GM12878 (cell line): ENCODE data around the gene PAIP2. TPM values are rescaled to one million over a fixed set of nuclear protein-coding genes. Genes with fewer than 3 reads are reported as not detected.

Experiments
- ATAC-seq: fragments of 200-7000 bp; cut with Tn5 transposase; 3 replicates; pipeline ENCODE4 v1.9.1; 2020; ENCODE audit warnings: mild to moderate bottlenecking, moderate library complexity
- BruUV-seq: library from RNA; stranded (reverse); fragments of 400-500 nt; replicated peaks from 2 replicates; lab custom pipeline; 2021; lab: Mats Ljungman, UMichigan
- CTCF ChIA-PET: fragments of 300-600 bp; sonication (Branson Sonifier 250); formaldehyde crosslinking; extraction: SDS; loops from one replicate; lab custom pipeline; 2021; ENCODE audit warnings: inconsistent platforms; lab: Yijun Ruan, JAX
- POLR2A ChIA-PET: fragments of 350-600 bp; formaldehyde crosslinking; extraction: SDS; loops from one replicate; lab custom pipeline; 2021; ENCODE audit warnings: inconsistent platforms; lab: Charles Lee
- RAD21 ChIA-PET: fragments of 300-600 bp; sonication (Branson Sonifier 250); formaldehyde crosslinking; loops from one replicate; lab custom pipeline; 2023; ENCODE audit warnings: antibody characterized with exemption; ENCODE audit not compliant: unreplicated experiment; lab: Charles Lee
- SMC1A ChIA-PET: fragments of 300-600 bp; sonication (Branson Sonifier 250); formaldehyde crosslinking; loops from one replicate; lab custom pipeline; 2023; ENCODE audit not compliant: unreplicated experiment, uncharacterized antibody; lab: Charles Lee
- DNase-seq: peaks from one replicate; pipeline ENCODE4 v3.0.0-alpha.2; 2011; ENCODE audit warnings: low read depth, low spot score
- FAIRE-seq: peaks from 3 replicates; lab custom pipeline; 2011; peaks lifted over from hg19 to GRCh38; lab: Jason Lieb, UNC
- H2AFZ ChIP-seq: 2 replicates; pipeline ENCODE4 v1.6.0; 2011; ENCODE audit warnings: low read depth, low read length, control low read depth; ENCODE audit not compliant: control insufficient read depth
- H3K27ac ChIP-seq: 2 replicates; pipeline ENCODE4 v1.5.1; 2011; ENCODE audit warnings: control low read depth; ENCODE audit not compliant: control insufficient read depth, insufficient read depth
- H3K27me3 ChIP-seq, 2 experiments: replicated peaks in 1 of 2; 2 replicates each; pipeline versions ENCODE4 v1.6.0 to v1.6.1; 2011; ENCODE audit warnings: low read length in 1 of 2; ENCODE audit not compliant: control insufficient read depth in 2 of 2, insufficient read depth in 2 of 2
- H3K36me3 ChIP-seq, 2 experiments: 2 replicates each; pipeline ENCODE4 v1.5.1; 2011; ENCODE audit warnings: low read length in 1 of 2; ENCODE audit not compliant: control insufficient read depth in 2 of 2, insufficient read depth in 2 of 2
- H3K4me1 ChIP-seq: 2 replicates; pipeline ENCODE4 v1.6.1; 2011; ENCODE audit warnings: mild to moderate bottlenecking, low read length, moderate library complexity, mixed read lengths; ENCODE audit not compliant: control insufficient read depth, insufficient read depth
- H3K4me2 ChIP-seq: 2 replicates; pipeline ENCODE4 v1.6.0; 2011; ENCODE audit warnings: control low read depth; ENCODE audit not compliant: control insufficient read depth, insufficient read depth
- H3K4me3 ChIP-seq: fragments of 200-600 bp; sonication (generic); 2 replicates; pipeline ENCODE4 v1.5.1; 2016
- H3K79me2 ChIP-seq: 2 replicates; pipeline ENCODE4 v1.6.0; 2011; ENCODE audit warnings: low read length; ENCODE audit not compliant: control insufficient read depth, insufficient read depth
- H3K9ac ChIP-seq: 2 replicates; pipeline ENCODE4 v1.8.0; 2011; ENCODE audit warnings: low read length, control low read depth, mixed read lengths; ENCODE audit not compliant: control insufficient read depth, insufficient read depth
- H3K9me3 ChIP-seq: replicated peaks from 3 replicates; pipeline ENCODE4 v1.5.1; 2011; ENCODE audit warnings: mild to moderate bottlenecking, low read length; ENCODE audit not compliant: control insufficient read depth, insufficient read depth
- H4K20me1 ChIP-seq: 2 replicates; pipeline ENCODE4 v1.6.0; 2011; ENCODE audit not compliant: control insufficient read depth, insufficient read depth
- ASH2L ChIP-seq: fragments of 300-600, 200-600 bp; sonication (generic); IDR thresholded peaks from 2 replicates; pipeline ENCODE4 v1.6.1; 2017; ENCODE audit warnings: low read depth, mild to moderate bottlenecking, borderline replicate concordance
- BRCA1 ChIP-seq: IDR thresholded peaks from 2 replicates; pipeline ENCODE4 v1.6.1; 2011; ENCODE audit warnings: low read depth, low read length, improper control_type of control experiment
- CHD1 ChIP-seq: IDR thresholded peaks from 2 replicates; pipeline ENCODE4 v1.6.1; 2012; ENCODE audit warnings: low read depth, low read length, improper control_type of control experiment
- FOXM1 ChIP-seq: IDR thresholded peaks from 2 replicates; pipeline ENCODE4 v1.6.1; 2012; ENCODE audit warnings: low read depth, mild to moderate bottlenecking, inconsistent platforms, low read length, moderate library complexity
- HDGF ChIP-seq: fragments of 450-650 bp; IDR thresholded peaks from 2 replicates; pipeline ENCODE4 v1.6.1; 2016; ENCODE audit warnings: antibody characterized with exemption
- KLF5 ChIP-seq: fragments of 450-650 bp; IDR thresholded peaks from 2 replicates; pipeline ENCODE4 v1.6.1; 2014; ENCODE audit warnings: mild to moderate bottlenecking; ENCODE audit not compliant: partially characterized antibody
- LARP7 ChIP-seq: fragments of 450-650 bp; IDR thresholded peaks from 2 replicates; pipeline ENCODE4 v1.6.1; 2017; ENCODE audit warnings: mild to moderate bottlenecking
- MTA3 ChIP-seq: IDR thresholded peaks from 2 replicates; pipeline ENCODE4 v1.6.1; 2012; ENCODE audit warnings: low read length, inconsistent platforms, borderline replicate concordance
- MXI1 ChIP-seq: fragments of 150-350 bp; IDR thresholded peaks from 2 replicates; pipeline ENCODE4 v1.6.1; 2011; ENCODE audit warnings: low read depth, mild to moderate bottlenecking, inconsistent platforms, low read length, improper control_type of control experiment
- MYC ChIP-seq: IDR thresholded peaks from 2 replicates; pipeline ENCODE4 v1.6.1; 2011; ENCODE audit warnings: mild to moderate bottlenecking, low read length, moderate library complexity, inconsistent platforms; ENCODE audit not compliant: insufficient read depth, insufficient replicate concordance, insufficient read length, severe bottlenecking
- PAX8 ChIP-seq: fragments of 450-650 bp; IDR thresholded peaks from 2 replicates; pipeline ENCODE4 v1.6.1; 2017; ENCODE audit warnings: mild to moderate bottlenecking, moderate library complexity
- RAD21 ChIP-seq: IDR thresholded peaks from 2 replicates; pipeline ENCODE4 v1.6.1; 2011; ENCODE audit warnings: mild to moderate bottlenecking, low read depth, low read length, moderate library complexity; ENCODE audit not compliant: insufficient read depth
- YBX1 ChIP-seq: fragments of 450-650 bp; IDR thresholded peaks from 2 replicates; pipeline ENCODE4 v1.6.1; 2016; ENCODE audit warnings: antibody characterized with exemption
- ZNF622 ChIP-seq: fragments of 450-650 bp; IDR thresholded peaks from 2 replicates; pipeline ENCODE4 v1.6.1; 2017; ENCODE audit warnings: mild to moderate bottlenecking, inconsistent platforms
- ZZZ3 ChIP-seq: IDR thresholded peaks from 2 replicates; pipeline ENCODE4 v1.6.1; 2011; ENCODE audit warnings: low read depth; ENCODE audit not compliant: control insufficient read depth, insufficient read length
- WGBS: methylation state at CpG from one replicate; pipeline ENCODE4 v1.1.6; 2016; ENCODE audit warnings: low lambda C conversion rate; ENCODE audit not compliant: insufficient replicate concordance, insufficient coverage; ENCODE audit errors: missing lambda C conversion rate; 5-methylcytosine and 5-hydroxymethylcytosine counted together
- in situ Hi-C: fragments of 300-500 bp; cut with MboI; formaldehyde crosslinking; loops from 9 replicates; pipeline ENCODE4 v1.14.3; 2018; ENCODE audit warnings: mixed read lengths
- intact Hi-C: fragments of 100-400 bp; cut with micrococcal nuclease; formaldehyde crosslinking; loops from one replicate; pipeline ENCODE4 v1.14.2; 2022; ENCODE audit not compliant: unreplicated experiment
- polyA plus RNA-seq, 11 experiments: library from polyadenylated mRNA; depleted of rRNA in 4 of 11; unstranded in 6 of 11; stranded (reverse) in 5 of 11; fragments of >200 nt; fragmentation: Nextera tagmentation in 4 of 11; fragmentation: Illumina TruSeq in 1 of 11; extraction: Ambion mirVana in 4 of 11; extraction: Trizol in 1 of 11; gene quantifications; 1 replicate in 1 of 11; 2 replicates in 10 of 11; pipeline versions ENCODE4 v1.2.1 to v1.2.3, GENCODE V29; 2011 to 2016; ENCODE audit warnings: inconsistent platforms in 2 of 11, missing spikeins in 2 of 11, low read depth in 1 of 11
- total RNA-seq, 4 experiments: library from RNA; depleted of rRNA in 3 of 4; stranded (reverse); fragments of >200 nt in 3 of 4; fragmentation: Illumina TruSeq in 1 of 4; extraction: Trizol in 1 of 4; gene quantifications; 2 replicates each; pipeline versions ENCODE4 v1.2.1 to v1.2.3, GENCODE V29; 2013 to 2021
- TF ChIP-seq, protein P1 (sequence below): fragments of 450-650 bp; IDR thresholded peaks from 2 replicates; pipeline ENCODE4 v1.6.1; 2017; ENCODE audit warnings: mild to moderate bottlenecking, moderate library complexity
- TF ChIP-seq, protein P2 (sequence below): IDR thresholded peaks from 2 replicates; pipeline ENCODE4 v1.6.1; 2012; ENCODE audit warnings: low read depth, low read length, improper control_type of control experiment

The PAIP2 gene
- total and polyA plus RNA-seq, 10 of the 15 experiments (the other 5 are each of a cell fraction or from before 2014, with no cell fraction given), result 49.9 to 154 (median 102) TPM

DNA sequence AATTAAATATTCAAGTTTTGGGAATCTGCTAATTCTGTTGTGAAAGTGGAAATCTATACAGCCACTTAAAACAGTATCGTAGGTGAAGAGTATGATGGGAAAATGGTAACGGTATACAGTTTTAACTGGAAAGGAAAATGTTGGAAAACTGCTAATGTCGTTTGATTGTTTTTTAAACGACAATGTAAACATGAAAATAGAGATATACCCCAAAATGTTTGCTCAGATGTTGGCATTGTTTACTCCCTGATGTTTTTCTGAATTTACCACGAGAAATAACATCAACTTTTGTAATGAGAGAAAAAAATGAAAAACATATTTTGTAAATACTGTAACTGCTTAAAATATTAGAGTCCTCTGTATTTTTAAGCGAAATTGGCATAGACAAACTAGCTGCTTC is 45.5 kb upstream of the PAIP2 start:
- H3K4me2 ChIP-seq, result peak overlapping the region; percentile 76
- H4K20me1 ChIP-seq, result peaks cover 16% of the 10 kb centered on the region
- CTCF ChIA-PET, result interaction anchor here (0.9 to 3.4 kb wide), 7 partner anchors 9 to 46 kb away, joined by 3 to 31 read pairs (median 6); partner anchors contain the start of gene PAIP2
- H2AFZ ChIP-seq, result no peak overlapping the region
- POLR2A ChIA-PET, result interaction anchor here (0.5 to 7.6 kb wide), 7 partner anchors 9 to 505 kb away, joined by 3 to 61 read pairs (median 7); partner anchors contain the start of gene MZB1
- H3K4me1 ChIP-seq, result peaks cover 16% of the 10 kb centered on the region
- peak overlapping the region; percentile 89 for H3K4me3 ChIP-seq
- SMC1A ChIA-PET, result interaction anchor here (0.6 to 12.7 kb wide), 11 partner anchors 9 to 46 kb away, joined by 3 to 136 read pairs (median 4); partner anchors contain the start of gene PAIP2
- H3K9me3 ChIP-seq, result no peaks in the 10 kb centered on the region
- no peak for ATAC-seq
- no peak for DNase-seq
- H3K36me3 ChIP-seq, result no peaks in the 10 kb centered on the region
- no TSS peak for BruUV-seq
- H3K27me3 ChIP-seq, result no peaks in the 10 kb centered on the region
- H3K9ac ChIP-seq, result peak overlapping the region; percentile 99; the same call in 1 of the 2 replicates
- TF ChIP-seq, protein P1, sequence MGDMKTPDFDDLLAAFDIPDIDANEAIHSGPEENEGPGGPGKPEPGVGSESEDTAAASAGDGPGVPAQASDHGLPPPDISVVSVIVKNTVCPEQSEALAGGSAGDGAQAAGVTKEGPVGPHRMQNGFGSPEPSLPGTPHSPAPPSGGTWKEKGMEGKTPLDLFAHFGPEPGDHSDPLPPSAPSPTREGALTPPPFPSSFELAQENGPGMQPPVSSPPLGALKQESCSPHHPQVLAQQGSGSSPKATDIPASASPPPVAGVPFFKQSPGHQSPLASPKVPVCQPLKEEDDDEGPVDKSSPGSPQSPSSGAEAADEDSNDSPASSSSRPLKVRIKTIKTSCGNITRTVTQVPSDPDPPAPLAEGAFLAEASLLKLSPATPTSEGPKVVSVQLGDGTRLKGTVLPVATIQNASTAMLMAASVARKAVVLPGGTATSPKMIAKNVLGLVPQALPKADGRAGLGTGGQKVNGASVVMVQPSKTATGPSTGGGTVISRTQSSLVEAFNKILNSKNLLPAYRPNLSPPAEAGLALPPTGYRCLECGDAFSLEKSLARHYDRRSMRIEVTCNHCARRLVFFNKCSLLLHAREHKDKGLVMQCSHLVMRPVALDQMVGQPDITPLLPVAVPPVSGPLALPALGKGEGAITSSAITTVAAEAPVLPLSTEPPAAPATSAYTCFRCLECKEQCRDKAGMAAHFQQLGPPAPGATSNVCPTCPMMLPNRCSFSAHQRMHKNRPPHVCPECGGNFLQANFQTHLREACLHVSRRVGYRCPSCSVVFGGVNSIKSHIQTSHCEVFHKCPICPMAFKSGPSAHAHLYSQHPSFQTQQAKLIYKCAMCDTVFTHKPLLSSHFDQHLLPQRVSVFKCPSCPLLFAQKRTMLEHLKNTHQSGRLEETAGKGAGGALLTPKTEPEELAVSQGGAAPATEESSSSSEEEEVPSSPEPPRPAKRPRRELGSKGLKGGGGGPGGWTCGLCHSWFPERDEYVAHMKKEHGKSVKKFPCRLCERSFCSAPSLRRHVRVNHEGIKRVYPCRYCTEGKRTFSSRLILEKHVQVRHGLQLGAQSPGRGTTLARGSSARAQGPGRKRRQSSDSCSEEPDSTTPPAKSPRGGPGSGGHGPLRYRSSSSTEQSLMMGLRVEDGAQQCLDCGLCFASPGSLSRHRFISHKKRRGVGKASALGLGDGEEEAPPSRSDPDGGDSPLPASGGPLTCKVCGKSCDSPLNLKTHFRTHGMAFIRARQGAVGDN, result no peak
- no peak for TF ChIP-seq RAD21
- no peak for TF ChIP-seq HDGF
- TF ChIP-seq KLF5, result no peak
- TF ChIP-seq BRCA1, result no peak
- no peak for TF ChIP-seq ASH2L
- TF ChIP-seq MTA3, result no peak
- no peak for TF ChIP-seq ZZZ3
- TF ChIP-seq MYC, result no peak
- TF ChIP-seq CHD1, result no peak
- TF ChIP-seq, protein P2, sequence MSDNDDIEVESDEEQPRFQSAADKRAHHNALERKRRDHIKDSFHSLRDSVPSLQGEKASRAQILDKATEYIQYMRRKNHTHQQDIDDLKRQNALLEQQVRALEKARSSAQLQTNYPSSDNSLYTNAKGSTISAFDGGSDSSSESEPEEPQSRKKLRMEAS, result no peak
- no peak for TF ChIP-seq YBX1
- TF ChIP-seq FOXM1, result no peak
- no peak for TF ChIP-seq PAX8
- no peak for TF ChIP-seq LARP7
- no peak for TF ChIP-seq ZNF622
- TF ChIP-seq MXI1, result no peak
- intact Hi-C loops, result no loop called here
- peaks cover 81% of the 10 kb centered on the region for H3K79me2 ChIP-seq
- 18% methylated on average over 6 of the region's 6 CpGs for WGBS
- RAD21 ChIA-PET, result interaction anchor here (1.0 to 4.2 kb wide), 9 partner anchors 9 to 92 kb away, joined by 3 to 31 read pairs (median 5); no protein-coding TSS in a partner anchor
- FAIRE-seq, result no peak
- in situ Hi-C loops, result no loop called here
- no peak overlapping the region for H3K27ac ChIP-seq
